OCI-LY7 (cell line): Measurements from ENCODE around the gene PDGFD.

Source experiments
- CTCF ChIP-seq: fragments of 200-600 bp; sonication (generic); conservative IDR thresholded peaks from 2 replicates; pipeline ENCODE4 v1.5.1; 2014; ENCODE audit warnings: mild to moderate bottlenecking, antibody characterized with exemption, low read length, moderate library complexity, mixed read lengths
- EZH2phosphoT487 ChIP-seq: fragments of 200-600 bp; sonication (generic); IDR thresholded peaks from 2 replicates; pipeline ENCODE4 v1.6.1; 2018; ENCODE audit warnings: low read depth, borderline replicate concordance, mild to moderate bottlenecking, mixed run types, antibody characterized with exemption, low read length, moderate library complexity, mixed read lengths

GRCh38 chr11:103928802-103929161 is 235.2 kb downstream of the PDGFD start:
- no peak for TF ChIP-seq CTCF
- TF ChIP-seq EZH2phosphoT487: no peak
